Activated CD4-positive, alpha-beta memory T cell treated with anti-CD3 and anti-CD28 coated beads, Interleukin-2, amount 10 ng/mL, durations not matched to agents 7 days and 5 days (primary cell): Measurements from ENCODE around the gene CHRFAM7A. TPM values are rescaled to one million over a fixed set of nuclear protein-coding genes. Genes with fewer than 3 reads are reported as not detected.
A peak's percentile ranks its signal among the peaks of the same experiment; 100 is the strongest.
"Not testable (repeated sequence)": the region's sequence is repeated elsewhere in the genome, so short reads cannot be mapped to it uniquely, and the experiment has no call there.

ENCODE experiments used
- CTCF ChIA-PET: fragments of 350-600 bp; sonication (Branson Sonifier 250); formaldehyde crosslinking; loops from one replicate; lab custom pipeline; 2021; ENCODE audit warnings: antibody characterized with exemption, inconsistent platforms; lab: Charles Lee
- POLR2A ChIA-PET: fragments of 350-600 bp; sonication (Branson Sonifier 250); formaldehyde crosslinking; loops from one replicate; lab custom pipeline; 2021; ENCODE audit warnings: antibody characterized with exemption; lab: Charles Lee
- DNase-seq: peaks from one replicate; pipeline ENCODE4 v3.0.0-alpha.2; 2020
- H3K27ac Mint-ChIP-seq: one replicate; pipeline ENCODE4 v1.8.0; 2021; ENCODE audit warnings: mild to moderate bottlenecking, mixed read lengths
- H3K27me3 Mint-ChIP-seq: one replicate; pipeline ENCODE4 v1.8.0; 2021; ENCODE audit warnings: mixed read lengths
- H3K36me3 Mint-ChIP-seq: one replicate; pipeline ENCODE4 v1.8.0; 2021; ENCODE audit warnings: low read depth, mixed read lengths
- H3K4me1 Mint-ChIP-seq: one replicate; pipeline ENCODE4 v1.8.0; 2021; ENCODE audit warnings: mixed read lengths
- H3K4me3 Mint-ChIP-seq: one replicate; pipeline ENCODE4 v1.8.0; 2021; ENCODE audit warnings: mild to moderate bottlenecking, mixed read lengths
- H3K9me3 Mint-ChIP-seq: one replicate; pipeline ENCODE4 v1.8.0; 2021; ENCODE audit warnings: mixed read lengths
- total RNA-seq, 2 experiments: library from RNA; stranded (reverse); gene quantifications; one replicate each; pipeline ENCODE4 v1.2.3, GENCODE V29; 2021

The CHRFAM7A gene
- under 1 TPM; 0.55 to 0.91 TPM for total RNA-seq

- CTCF ChIA-PET, H3K36me3 Mint-ChIP-seq, H3K4me1 Mint-ChIP-seq, H3K9me3 Mint-ChIP-seq, POLR2A ChIA-PET, H3K4me3 Mint-ChIP-seq, H3K27me3 Mint-ChIP-seq, DNase-seq, H3K27ac Mint-ChIP-seq: not testable (repeated sequence)
Observed at GRCh38 chr15:30392766-30393663, at the start of gene CHRFAM7A. TSS of gene CHRFAM7A (minus strand) at chr15:30393540. CDS start at chr15:30383351, 10,189 bp downstream.

- not testable (repeated sequence) for H3K9me3 Mint-ChIP-seq, H3K36me3 Mint-ChIP-seq
Observed at GRCh38 chr15:30438348-30438747, 45.0 kb upstream of the CHRFAM7A start.

GRCh38 chr15:30435878-30436277, 42.5 kb upstream of the CHRFAM7A start:
- POLR2A ChIA-PET, result not testable (repeated sequence)

More at GRCh38 chr15:30438348-30438747, 45.0 kb upstream of the CHRFAM7A start:
- H3K27ac Mint-ChIP-seq, DNase-seq, CTCF ChIA-PET, H3K4me3 Mint-ChIP-seq, H3K27me3 Mint-ChIP-seq, POLR2A ChIA-PET, H3K4me1 Mint-ChIP-seq: not testable (repeated sequence)

GRCh38 chr15:30420723-30421122, 27.4 kb upstream of the CHRFAM7A start:
- H3K27me3 Mint-ChIP-seq, H3K36me3 Mint-ChIP-seq, CTCF ChIA-PET, POLR2A ChIA-PET, DNase-seq, H3K27ac Mint-ChIP-seq, H3K4me3 Mint-ChIP-seq, H3K9me3 Mint-ChIP-seq, H3K4me1 Mint-ChIP-seq: not testable (repeated sequence)

More at GRCh38 chr15:30435878-30436277, 42.5 kb upstream of the CHRFAM7A start:
- DNase-seq, H3K27ac Mint-ChIP-seq, CTCF ChIA-PET, H3K9me3 Mint-ChIP-seq, H3K4me1 Mint-ChIP-seq, H3K4me3 Mint-ChIP-seq, H3K36me3 Mint-ChIP-seq, H3K27me3 Mint-ChIP-seq: not testable (repeated sequence)

GRCh38 chr15:30414160-30414559, 20.8 kb upstream of the CHRFAM7A start, which contains the start of gene GOLGA8R:
TSS of gene GOLGA8R (minus strand) at chr15:30414260. CDS start at chr15:30414162, 98 bp downstream.
- H3K27me3 Mint-ChIP-seq, H3K4me1 Mint-ChIP-seq, POLR2A ChIA-PET: not testable (repeated sequence)

GRCh38 chr15:30407636-30408035, 14.3 kb upstream of the CHRFAM7A start:
- H3K27ac Mint-ChIP-seq, CTCF ChIA-PET, POLR2A ChIA-PET, H3K9me3 Mint-ChIP-seq, DNase-seq, H3K27me3 Mint-ChIP-seq, H3K4me1 Mint-ChIP-seq, H3K36me3 Mint-ChIP-seq, H3K4me3 Mint-ChIP-seq: not testable (repeated sequence)

More at GRCh38 chr15:30414160-30414559, 20.8 kb upstream of the CHRFAM7A start, which contains the start of gene GOLGA8R:
- DNase-seq, H3K36me3 Mint-ChIP-seq, H3K4me3 Mint-ChIP-seq, H3K27ac Mint-ChIP-seq, H3K9me3 Mint-ChIP-seq, CTCF ChIA-PET: not testable (repeated sequence)

- POLR2A ChIA-PET, H3K4me3 Mint-ChIP-seq, H3K36me3 Mint-ChIP-seq, H3K9me3 Mint-ChIP-seq, H3K4me1 Mint-ChIP-seq, H3K27ac Mint-ChIP-seq, H3K27me3 Mint-ChIP-seq, CTCF ChIA-PET: not testable (repeated sequence)
- peak; percentile 54 for DNase-seq
Observed at GRCh38 chr15:30398988-30399387, 5.6 kb upstream of the CHRFAM7A start.

GRCh38 chr15:30393664-30393991, 288 bp upstream of the CHRFAM7A start:
- H3K4me3 Mint-ChIP-seq, POLR2A ChIA-PET, CTCF ChIA-PET, H3K36me3 Mint-ChIP-seq, H3K9me3 Mint-ChIP-seq, H3K27ac Mint-ChIP-seq, DNase-seq, H3K4me1 Mint-ChIP-seq, H3K27me3 Mint-ChIP-seq: not testable (repeated sequence)

- DNase-seq, H3K4me1 Mint-ChIP-seq, H3K4me3 Mint-ChIP-seq, CTCF ChIA-PET, H3K9me3 Mint-ChIP-seq, H3K36me3 Mint-ChIP-seq, POLR2A ChIA-PET, H3K27me3 Mint-ChIP-seq, H3K27ac Mint-ChIP-seq: not testable (repeated sequence)
Observed at GRCh38 chr15:30386318-30386887, 6.9 kb downstream of the CHRFAM7A start.

GRCh38 chr15:30377082-30377413, 16.3 kb downstream of the CHRFAM7A start:
- POLR2A ChIA-PET, H3K27me3 Mint-ChIP-seq, H3K27ac Mint-ChIP-seq, CTCF ChIA-PET, H3K4me1 Mint-ChIP-seq, H3K36me3 Mint-ChIP-seq, H3K9me3 Mint-ChIP-seq, H3K4me3 Mint-ChIP-seq, DNase-seq: not testable (repeated sequence)

GRCh38 chr15:30376375-30377081, 16.8 kb downstream of the CHRFAM7A start:
- H3K4me1 Mint-ChIP-seq, CTCF ChIA-PET, H3K36me3 Mint-ChIP-seq, DNase-seq, H3K27ac Mint-ChIP-seq, H3K27me3 Mint-ChIP-seq, H3K9me3 Mint-ChIP-seq, H3K4me3 Mint-ChIP-seq, POLR2A ChIA-PET: not testable (repeated sequence)

GRCh38 chr15:30375872-30376271, 17.5 kb downstream of the CHRFAM7A start:
- H3K27me3 Mint-ChIP-seq, H3K9me3 Mint-ChIP-seq, DNase-seq, H3K4me3 Mint-ChIP-seq, H3K4me1 Mint-ChIP-seq, CTCF ChIA-PET, H3K27ac Mint-ChIP-seq, H3K36me3 Mint-ChIP-seq, POLR2A ChIA-PET: not testable (repeated sequence)

GRCh38 chr15:30374862-30375261, 18.5 kb downstream of the CHRFAM7A start:
- H3K27me3 Mint-ChIP-seq, H3K27ac Mint-ChIP-seq, H3K4me3 Mint-ChIP-seq, DNase-seq, CTCF ChIA-PET, H3K36me3 Mint-ChIP-seq, POLR2A ChIA-PET, H3K9me3 Mint-ChIP-seq, H3K4me1 Mint-ChIP-seq: not testable (repeated sequence)
